DND-41 (cell line): Measurements from ENCODE around the gene ZPR1.

Source experiments
- ATAC-seq: fragments of 200-7000 bp; cut with Tn5 transposase; 3 replicates; pipeline ENCODE4 v1.9.1; 2021; ENCODE audit warnings: low read depth; ENCODE audit not compliant: insufficient read depth
- DNase-seq: peaks from one replicate; pipeline ENCODE4 v3.0.0-alpha.2; 2020
- H2AFZ ChIP-seq: 2 replicates; pipeline ENCODE4 v1.6.0; 2012; ENCODE audit warnings: low read depth, low read length
- H3K27ac ChIP-seq: 2 replicates; pipeline ENCODE4 v1.5.1; 2012; ENCODE audit warnings: low read length, inconsistent platforms
- H3K27me3 ChIP-seq: fragments of 200-600 bp; sonication (generic); 2 replicates; pipeline ENCODE4 v1.6.0; 2012; ENCODE audit warnings: low read length, mild to moderate bottlenecking, inconsistent platforms; ENCODE audit not compliant: insufficient read depth, poor library complexity
- H3K36me3 ChIP-seq: 2 replicates; pipeline ENCODE4 v1.5.1; 2012; ENCODE audit warnings: low read length, inconsistent platforms; ENCODE audit not compliant: insufficient read depth
- H3K4me1 ChIP-seq: 2 replicates; pipeline ENCODE4 v1.5.1; 2012; ENCODE audit warnings: mild to moderate bottlenecking, low read length; ENCODE audit not compliant: insufficient read depth
- H3K4me2 ChIP-seq: 2 replicates; pipeline ENCODE4 v1.6.0; 2012; ENCODE audit warnings: mild to moderate bottlenecking, moderate library complexity, low read length, inconsistent platforms; ENCODE audit not compliant: insufficient read depth
- H3K4me3 ChIP-seq, 2 experiments: fragments of 200-600 bp in 1 of 2; shearing (Covaris generic) in 1 of 2; 2 replicates each; pipeline ENCODE4 v1.5.1; 2012 to 2016; ENCODE audit warnings: inconsistent platforms in 2 of 2, low read length in 2 of 2, mild to moderate bottlenecking in 2 of 2, low read depth in 1 of 2, moderate library complexity in 1 of 2
- H3K79me2 ChIP-seq: 2 replicates; pipeline ENCODE4 v1.6.0; 2012; ENCODE audit warnings: low read length, inconsistent platforms; ENCODE audit not compliant: insufficient read depth
- H3K9ac ChIP-seq: 2 replicates; pipeline ENCODE4 v1.6.0; 2012; ENCODE audit warnings: low read depth, mild to moderate bottlenecking, inconsistent platforms, low read length, moderate library complexity
- H3K9me3 ChIP-seq: 2 replicates; pipeline ENCODE4 v1.5.1; 2012; ENCODE audit warnings: low read length, moderate library complexity, mild to moderate bottlenecking, inconsistent platforms; ENCODE audit not compliant: insufficient read depth, severe bottlenecking
- H4K20me1 ChIP-seq: 2 replicates; pipeline ENCODE4 v1.6.0; 2012; ENCODE audit warnings: low read length; ENCODE audit not compliant: insufficient read depth
- CTCF ChIP-seq: IDR thresholded peaks from 2 replicates; pipeline ENCODE4 v1.5.1; 2012; ENCODE audit warnings: borderline replicate concordance, low read length, moderate library complexity, mild to moderate bottlenecking; ENCODE audit not compliant: poor library complexity, severe bottlenecking; ENCODE audit errors: extremely low read depth
- EZH2 ChIP-seq: IDR thresholded peaks from 3 replicates; pipeline ENCODE4 v1.6.1; 2012; ENCODE audit warnings: borderline replicate concordance, low read depth, mild to moderate bottlenecking, moderate library complexity, low read length, inconsistent platforms; ENCODE audit not compliant: severe bottlenecking

ZPR1 gene

DNA sequence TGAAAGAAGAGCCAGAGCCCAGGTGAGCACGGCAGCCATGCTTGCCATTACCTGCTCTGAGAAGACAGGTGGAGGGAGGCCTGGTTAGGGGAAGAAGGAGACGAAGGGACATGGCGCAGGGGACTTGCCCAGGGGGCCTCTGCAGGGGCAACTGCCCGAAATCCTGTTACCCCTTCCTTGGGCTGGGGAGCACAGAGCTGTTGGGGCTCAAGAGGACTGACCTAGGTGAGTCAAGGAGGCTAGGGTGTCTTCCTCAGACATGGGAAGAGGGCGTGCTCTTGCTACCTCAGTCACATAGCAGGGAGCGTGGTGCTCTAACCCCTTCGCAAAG, 4.0 kb upstream of the ZPR1 start, which contains the start of gene APOA5:
TSS of gene APOA5 (minus strand) at position 67 of the 331 bp plus-strand sequence. CDS start at position 48, 19 bp downstream.
- Histone ChIP-seq H3K9me3 (no peaks in the 10 kb centered on the region), H4K20me1 (no peaks in the 10 kb centered on the region), H3K4me2 (peak within 1 kb of the TSS; percentile 37; the same call in 1 of the 2 replicates), H2AFZ (peak within 1 kb of the TSS; percentile 73), H3K27me3 (no peaks in the 10 kb centered on the region), H3K27ac (no peak within 1 kb of the TSS), H3K9ac (no peak within 1 kb of the TSS), H3K36me3 (peaks cover 2% of the 10 kb centered on the region; the same call in 1 of the 2 replicates), H3K79me2 (peaks cover 10% of the 10 kb centered on the region), H3K4me1 (peaks cover 19% of the 10 kb centered on the region), H3K4me3 (peak within 1 kb of the TSS in 1 of 2 experiments; percentile 29; a peak in 1 of 4 replicates)
- DNase-seq = no peak
- no peak for ATAC-seq
- TF ChIP-seq EZH2 (no peak), CTCF (no peak)

DNA sequence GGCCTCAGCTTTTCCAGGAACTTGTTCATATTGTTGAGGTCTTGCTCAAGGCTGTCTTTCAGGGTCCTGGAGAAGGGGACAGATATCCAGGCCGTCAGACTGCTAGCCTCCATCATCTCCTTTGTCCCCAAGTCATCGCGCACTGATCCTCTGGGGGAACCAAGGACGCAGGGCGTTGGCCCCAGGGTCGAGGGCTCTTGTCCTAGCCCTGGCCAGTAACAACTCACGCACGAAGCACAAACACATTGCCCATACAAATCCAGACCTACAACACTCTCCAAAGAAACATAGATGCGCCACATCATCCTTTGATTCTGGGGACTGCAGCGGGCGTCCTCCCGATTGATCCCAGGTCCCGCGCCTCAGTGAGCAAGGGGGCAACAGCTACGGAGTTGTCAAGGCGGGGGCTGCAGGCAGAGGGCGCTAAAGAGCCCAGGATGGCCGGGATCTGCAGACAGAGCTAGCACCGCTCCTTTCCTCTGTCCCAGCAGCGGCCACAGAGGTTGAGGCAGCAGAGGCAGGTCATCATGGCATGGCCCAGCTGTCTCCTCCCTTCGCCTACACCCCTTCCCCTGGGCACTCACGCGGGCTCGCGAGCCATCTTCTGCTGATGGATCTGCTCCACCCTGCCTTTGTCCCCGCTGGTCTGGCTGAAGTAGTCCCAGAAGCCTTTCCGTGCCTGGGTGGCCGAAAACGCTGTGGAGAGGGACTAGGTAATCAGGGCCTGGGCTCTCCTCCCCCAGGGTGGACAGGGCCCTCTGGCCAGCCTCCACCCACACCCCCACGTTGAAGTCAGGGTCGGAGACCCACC, 3.4 kb upstream of the ZPR1 start:
- Histone ChIP-seq H3K9ac (no peak overlapping the region), H3K9me3 (no peaks in the 10 kb centered on the region), H2AFZ (peak overlapping the region; percentile 73), H3K79me2 (peaks cover 16% of the 10 kb centered on the region), H3K27ac (no peak overlapping the region), H3K4me1 (peaks cover 24% of the 10 kb centered on the region), H3K27me3 (no peaks in the 10 kb centered on the region), H4K20me1 (no peaks in the 10 kb centered on the region), H3K4me2 (peak overlapping the region; percentile 37; the same call in 1 of the 2 replicates), H3K4me3 (peak overlapping the region in 1 of 2 experiments; percentile 29; a peak in 1 of 4 replicates), H3K36me3 (peaks cover 8% of the 10 kb centered on the region)
- ATAC-seq (peak; percentile 75), DNase-seq (peak; percentile 77)
- TF ChIP-seq CTCF = peak; percentile 92
- TF ChIP-seq EZH2 = no peak

GRCh38 chr11:116790167-116791001, 2.6 kb upstream of the ZPR1 start:
- TF ChIP-seq EZH2 (no peak), CTCF (no peak)
- H3K4me2 ChIP-seq = no peak overlapping the region

More at GRCh38 chr11:116790167-116791001, 2.6 kb upstream of the ZPR1 start:
- Histone ChIP-seq H3K27ac (no peak overlapping the region), H2AFZ (no peak overlapping the region), H4K20me1 (no peaks in the 10 kb centered on the region), H3K36me3 (peaks cover 16% of the 10 kb centered on the region), H3K4me1 (peaks cover 26% of the 10 kb centered on the region), H3K79me2 (peaks cover 18% of the 10 kb centered on the region), H3K9me3 (no peaks in the 10 kb centered on the region), H3K27me3 (no peaks in the 10 kb centered on the region), H3K9ac (no peak overlapping the region), H3K4me3 (no peak overlapping the region)
- ATAC-seq (no peak), DNase-seq (no peak)
